Liver (tissue), 9 donors: Measurements from ENCODE around the gene MED14. TPM values are rescaled to one million over a fixed set of nuclear protein-coding genes. Genes with fewer than 3 reads are reported as not detected.

Experiments used
- DNase-seq: peaks from one replicate; pipeline ENCODE4 v3.0.0-alpha.2; 2017; ENCODE audit warnings: low spot score
- H3K27ac ChIP-seq, 2 donors: one replicate each; pipeline ENCODE4 v1.7.0; 2013; ENCODE audit warnings: inconsistent platforms in 2 of 2, low read length in 2 of 2, control low read depth in 1 of 2, low read depth in 1 of 2, mild to moderate bottlenecking in 1 of 2
- H3K27me3 ChIP-seq, 4 donors: one replicate each; pipeline versions ENCODE4 v1.6.1 to v1.7.0; 2013; ENCODE audit warnings: low read length in 3 of 4, inconsistent platforms in 1 of 4, mild to moderate bottlenecking in 1 of 4, moderate library complexity in 1 of 4; ENCODE audit not compliant: control insufficient read depth in 4 of 4, insufficient read depth in 4 of 4
- H3K36me3 ChIP-seq, 4 donors: one replicate each; pipeline versions ENCODE4 v1.6.1 to v1.7.0; 2013; ENCODE audit warnings: low read length in 3 of 4, mild to moderate bottlenecking in 3 of 4, low read depth in 1 of 4, moderate library complexity in 1 of 4; ENCODE audit not compliant: control insufficient read depth in 4 of 4, insufficient read depth in 3 of 4
- H3K4me1 ChIP-seq, 4 donors: one replicate each; pipeline versions ENCODE4 v1.6.1 to v1.7.0; 2013; ENCODE audit warnings: low read length in 3 of 4, mild to moderate bottlenecking in 3 of 4, moderate library complexity in 1 of 4; ENCODE audit not compliant: control insufficient read depth in 4 of 4, insufficient read depth in 4 of 4
- H3K4me3 ChIP-seq, 3 donors: one replicate each; pipeline versions ENCODE4 v1.6.1 to v1.7.0; 2013; ENCODE audit warnings: low read length in 3 of 3, control low read depth in 1 of 3, low read depth in 1 of 3, mild to moderate bottlenecking in 1 of 3
- H3K9ac ChIP-seq, 2 donors: one replicate each; pipeline ENCODE4 v1.7.0; 2013; ENCODE audit warnings: low read length in 2 of 2, mild to moderate bottlenecking in 2 of 2, moderate library complexity in 2 of 2, control low read depth in 1 of 2, low read depth in 1 of 2
- H3K9me3 ChIP-seq, 4 donors: one replicate each; pipeline versions ENCODE4 v1.6.1 to v1.7.0; 2013; ENCODE audit warnings: low read length in 3 of 4; ENCODE audit not compliant: control insufficient read depth in 4 of 4
- FOXA1 ChIP-seq: IDR thresholded peaks from 2 replicates; pipeline ENCODE4 v1.6.1; 2016; ENCODE audit warnings: antibody characterized with exemption
- GABPA ChIP-seq, 2 donors: IDR thresholded peaks in 1 of 2; conservative IDR thresholded peaks in 1 of 2; 2 replicates each; pipeline ENCODE4 v1.6.1; 2016; ENCODE audit warnings: antibody characterized with exemption in 2 of 2, mild to moderate bottlenecking in 1 of 2, moderate library complexity in 1 of 2
- HNF4A ChIP-seq, 2 donors: conservative IDR thresholded peaks; 2 replicates each; pipeline ENCODE4 v1.6.1; 2016; ENCODE audit warnings: antibody characterized with exemption in 2 of 2, mild to moderate bottlenecking in 2 of 2
- HNF4G ChIP-seq: IDR thresholded peaks from 2 replicates; pipeline ENCODE4 v1.6.1; 2016; ENCODE audit warnings: antibody characterized with exemption
- NR2F2 ChIP-seq: IDR thresholded peaks from 2 replicates; pipeline ENCODE4 v1.6.1; 2016; ENCODE audit warnings: antibody characterized with exemption
- RAD21 ChIP-seq, 2 donors: IDR thresholded peaks; 2 replicates each; pipeline ENCODE4 v1.6.1; 2016; ENCODE audit warnings: antibody characterized with exemption in 2 of 2, mild to moderate bottlenecking in 2 of 2
- REST ChIP-seq: IDR thresholded peaks from 2 replicates; pipeline ENCODE4 v1.6.1; 2016; ENCODE audit warnings: antibody characterized with exemption, mild to moderate bottlenecking
- RXRA ChIP-seq, 2 donors: IDR thresholded peaks; 2 replicates each; pipeline ENCODE4 v1.6.1; 2017 to 2018; ENCODE audit warnings: antibody characterized with exemption in 2 of 2, mild to moderate bottlenecking in 1 of 2
- SP1 ChIP-seq: IDR thresholded peaks from 2 replicates; pipeline ENCODE4 v1.6.1; 2018; ENCODE audit warnings: antibody characterized with exemption, mild to moderate bottlenecking
- TAF1 ChIP-seq: conservative IDR thresholded peaks from 2 replicates; pipeline ENCODE4 v1.6.1; 2016; ENCODE audit warnings: antibody characterized with exemption, mild to moderate bottlenecking
- YY1 ChIP-seq: IDR thresholded peaks from 2 replicates; pipeline ENCODE4 v1.6.1; 2016; ENCODE audit warnings: antibody characterized with exemption, mild to moderate bottlenecking
- WGBS: extraction: QIAGEN DNeasy Blood & Tissue Kit; methylation state at CpG from one replicate; pipeline ENCODE4 v1.1.7; 2013; 5-methylcytosine and 5-hydroxymethylcytosine counted together
- polyA plus RNA-seq, 2 donors: library from polyadenylated mRNA; stranded (reverse) in 1 of 2; unstranded in 1 of 2; fragments of 200-250 nt in 1 of 2; fragments of >200 nt in 1 of 2; fragmentation: Nextera tagmentation in 1 of 2; extraction: Ambion mirVana in 1 of 2; gene quantifications; one replicate each; pipeline versions ENCODE4 v1.2.1 to v1.2.3, GENCODE V29; 2013 to 2015
- total RNA-seq, 2 donors: library from RNA; depleted of rRNA; stranded (reverse); fragments of >200 nt; gene quantifications; one replicate each; pipeline ENCODE4 v1.2.3, GENCODE V29; 2014
- TF ChIP-seq, protein P1 (sequence below): IDR thresholded peaks from 2 replicates; pipeline ENCODE4 v1.6.1; 2016; ENCODE audit warnings: antibody characterized with exemption
- TF ChIP-seq, protein P2 (sequence below): IDR thresholded peaks from 2 replicates; pipeline ENCODE4 v1.6.1; 2016; ENCODE audit warnings: antibody characterized with exemption
- donor health status: healthy.
- donor health status: healthy.
- donor health status: healthy.
- donor health status: healthy.
- donor health status: healthy.

MED14 gene
- total and polyA plus RNA-seq, 4 donors, result 5.5 to 20.1 (median 7.0) TPM

- no peak for DNase-seq
- Histone ChIP-seq H3K4me1 (no peaks in the 10 kb centered on the region), H3K9ac (no peak overlapping the region), H3K27ac (no peak overlapping the region), H3K9me3 (peaks cover 0 to 3% (median 0%) of the 10 kb centered on the region in 4 donors), H3K36me3 (no peaks in the 10 kb centered on the region), H3K27me3 (peaks cover 0 to 2% (median 0%) of the 10 kb centered on the region in 4 donors), H3K4me3 (no peak overlapping the region)
- WGBS, result 85% methylated on average over 7 of the region's 7 CpGs
- TF ChIP-seq GABPA (IDR thresholded peaks at IDR 0.05 in 1 of 2, conservative IDR thresholded peaks at IDR 0.05 in 1 of 2) (no peak), HNF4A (conservative IDR thresholded peaks at IDR 0.05) (no peak), FOXA1 (no peak), REST (no peak), HNF4G (no peak), RAD21 (IDR thresholded peaks at IDR 0.05) (no peak), TAF1 (no peak)
- TF ChIP-seq, protein P1, sequence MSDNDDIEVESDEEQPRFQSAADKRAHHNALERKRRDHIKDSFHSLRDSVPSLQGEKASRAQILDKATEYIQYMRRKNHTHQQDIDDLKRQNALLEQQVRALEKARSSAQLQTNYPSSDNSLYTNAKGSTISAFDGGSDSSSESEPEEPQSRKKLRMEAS, result no peak
These were observed 20.2 kb upstream of the MED14 start for GRCh38 chrX:40755291-40756249.

DNA sequence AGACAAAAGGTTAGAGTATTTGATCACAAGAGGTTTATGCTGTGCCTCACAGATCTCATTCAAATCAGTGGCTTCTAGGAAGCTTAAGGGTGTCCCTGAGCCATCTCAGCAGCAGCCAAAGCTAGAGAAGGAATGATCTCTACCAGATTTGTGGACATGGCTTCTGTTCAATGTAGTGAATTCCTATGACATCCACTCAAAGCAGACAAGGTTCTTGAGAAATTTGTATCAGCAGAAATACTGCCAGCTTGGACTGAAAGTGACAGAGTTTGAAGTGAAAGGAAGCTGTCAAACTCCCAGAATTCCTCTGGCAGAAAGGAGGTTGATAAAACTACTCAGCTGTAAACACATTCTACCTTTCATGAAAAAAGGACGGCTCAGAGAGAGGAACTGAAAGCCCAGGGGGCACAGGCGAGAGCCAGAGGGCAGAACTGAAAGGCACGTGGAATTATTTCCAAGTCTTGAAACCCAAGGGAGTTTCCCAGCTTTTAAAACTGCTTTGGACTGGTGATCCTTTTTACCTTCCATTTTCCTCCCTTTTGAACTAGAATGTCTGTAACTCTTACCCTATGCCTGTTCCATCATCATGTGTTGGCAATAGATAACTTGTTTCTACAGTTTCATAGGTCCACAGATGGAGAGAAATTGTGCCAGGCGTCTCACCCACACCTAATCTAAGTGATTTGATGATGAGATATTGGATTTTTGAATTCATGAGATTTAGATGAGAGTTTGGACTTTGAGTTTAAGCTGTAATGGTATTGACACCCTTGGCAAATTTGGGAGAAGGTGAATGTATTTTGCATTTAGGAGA, 14.5 kb upstream of the MED14 start:
- peaks cover 0 to 5% (median 0%) of the 10 kb centered on the region in 4 donors for H3K27me3 ChIP-seq
- H3K4me3 ChIP-seq, result no peak overlapping the region
- H3K9me3 ChIP-seq, result peaks cover 0 to 3% (median 0%) of the 10 kb centered on the region in 4 donors
- no peak for TF ChIP-seq RXRA (IDR thresholded peaks at IDR 0.05)
- TF ChIP-seq YY1, result no peak
- TF ChIP-seq FOXA1, result no peak
- TF ChIP-seq, protein P1, result no peak
- TF ChIP-seq, protein P2, sequence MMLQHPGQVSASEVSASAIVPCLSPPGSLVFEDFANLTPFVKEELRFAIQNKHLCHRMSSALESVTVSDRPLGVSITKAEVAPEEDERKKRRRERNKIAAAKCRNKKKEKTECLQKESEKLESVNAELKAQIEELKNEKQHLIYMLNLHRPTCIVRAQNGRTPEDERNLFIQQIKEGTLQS, result no peak
- no peak for TF ChIP-seq SP1
- TF ChIP-seq NR2F2, result no peak
- TF ChIP-seq RAD21 (IDR thresholded peaks at IDR 0.05), result no peak
- TF ChIP-seq GABPA (IDR thresholded peaks at IDR 0.05 in 1 of 2, conservative IDR thresholded peaks at IDR 0.05 in 1 of 2), result no peak
- H3K36me3 ChIP-seq, result no peaks in the 10 kb centered on the region
- H3K9ac ChIP-seq, result no peak overlapping the region
- H3K4me1 ChIP-seq, result no peaks in the 10 kb centered on the region
- WGBS, result 47% methylated on average over 4 of the region's 4 CpGs
- no peak for DNase-seq
- H3K27ac ChIP-seq, result no peak overlapping the region
